Measurements from ENCODE around the gene MET. TPM values are rescaled to one million over a fixed set of nuclear protein-coding genes. Genes with fewer than 3 reads are reported as not detected.

The MET gene
- total RNA-seq, 1 experiment from 2014 or later, result 5.0 TPM

DNA sequence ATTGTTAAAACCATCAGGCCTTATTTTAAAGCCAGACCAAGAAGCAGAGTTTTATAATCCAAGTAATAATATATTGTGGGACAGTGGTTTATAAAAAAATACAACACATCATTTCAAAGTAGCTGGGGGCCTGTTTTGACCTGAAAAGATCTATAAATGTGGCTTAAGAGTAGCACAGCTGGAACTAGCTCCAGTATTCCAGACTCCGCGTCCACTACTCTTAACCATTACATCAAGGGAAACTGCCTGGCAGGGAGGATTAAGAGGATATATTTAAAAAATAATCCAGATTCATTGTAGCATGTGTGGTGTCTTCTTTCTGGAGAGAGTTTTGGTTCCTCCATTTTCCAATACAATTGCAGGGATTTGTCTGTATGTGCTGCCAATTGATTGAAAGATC lies 67.3 kb downstream of the MET start:
- Histone ChIP-seq H2BK5ac (ENCODE audit: insufficient read length, low read length) (no peak overlapping the region), H3K27me3 (ENCODE audit: insufficient read depth, low read length) (no peaks in the 10 kb centered on the region), H2AFZ (ENCODE audit: low read length) (no peak overlapping the region), H4K5ac (ENCODE audit: insufficient read length, low read depth, low read length) (no peak overlapping the region), H2BK12ac (ENCODE audit: insufficient read length, low read depth, low read length) (no peak overlapping the region), H4K91ac (ENCODE audit: insufficient read length, low read depth, low read length) (no peak overlapping the region), H2BK15ac (ENCODE audit: low read depth, low read length) (no peak overlapping the region), H3K56ac (ENCODE audit: insufficient read length, low read depth, low read length) (no peak overlapping the region), H2BK20ac (ENCODE audit: low read depth, low read length, poor library complexity, severe bottlenecking) (no peak overlapping the region), H2BK120ac (ENCODE audit: low read depth, low read length, poor library complexity, severe bottlenecking) (no peak overlapping the region), H3K4ac (ENCODE audit: low read depth, low read length) (no peak overlapping the region), H3K4me1 (ENCODE audit: insufficient read depth, low read length) (peaks cover 10% of the 10 kb centered on the region; the same call in 1 of the 2 replicates), H3K23ac (ENCODE audit: insufficient read length, low read depth, low read length) (no peak overlapping the region), H2AK5ac (ENCODE audit: insufficient read length, low read length) (no peak overlapping the region), H3K23me2 (ENCODE audit: insufficient read length, low read depth, low read length, poor library complexity, severe bottlenecking) (no peaks in the 10 kb centered on the region), H3K18ac (ENCODE audit: insufficient read length, low read depth, low read length) (no peak overlapping the region), H4K8ac (replicated peaks; ENCODE audit: insufficient read length, low read depth, low read length) (no peak overlapping the region), H3K9ac (ENCODE audit: extremely low read depth, insufficient read length, low read length) (no peak overlapping the region), H3T11ph (ENCODE audit: low read length) (no peak overlapping the region), H3K4me2 (ENCODE audit: insufficient read depth, insufficient read length, low read length) (no peak overlapping the region), H3K14ac (ENCODE audit: insufficient read depth, low read length) (no peak overlapping the region), H3K79me1 (ENCODE audit: insufficient read depth, low read depth, low read length, poor library complexity, severe bottlenecking) (no peaks in the 10 kb centered on the region), H3K9me3 (ENCODE audit: control insufficient read depth, low read depth, low read length) (no peaks in the 10 kb centered on the region), H3K79me2 (ENCODE audit: insufficient read depth, low read length) (no peaks in the 10 kb centered on the region), H4K20me1 (ENCODE audit: control insufficient read depth, insufficient read depth, insufficient read length) (no peaks in the 10 kb centered on the region), H3K27ac (ENCODE audit: insufficient read length, low read depth, low read length) (no peak overlapping the region)
- no peaks in the 10 kb centered on the region for H3K9me3 Mint-ChIP-seq
- no peaks in the 10 kb centered on the region for H3K27me3 Mint-ChIP-seq (ENCODE audit: low read depth)
- H3K4me1 Mint-ChIP-seq, result peaks cover 32 to 33% of the 10 kb centered on the region in 2 experiments
- H3K27ac Mint-ChIP-seq, result no peak overlapping the region
- DNase-seq, result no peak
- no peak for TF ChIP-seq CTCF (conservative IDR thresholded peaks at IDR 0.05)
- WGBS (ENCODE audit: extremely low coverage, insufficient read length, low lambda C conversion rate), result no CpG with 5 or more reads among the region's 2 CpGs
- peaks cover 0 to 6% (median 2%) of the 10 kb centered on the region in 3 experiments; a peak in 2 of 7 replicates for H3K36me3 Mint-ChIP-seq (ENCODE audit: insufficient read depth in 1 of 3, low read depth in 3 of 3)
- H3K4me3 Mint-ChIP-seq, result no peak overlapping the region

Measured in H9 (cell line).